Activated CD4-positive, alpha-beta T cell treated with anti-CD3 and anti-CD28 coated beads, Interleukin-2, amount 50 U/mL, for 48 hours (primary cell): Measurements from ENCODE around the gene ZMYND12.
"Not testable (repeated sequence)": the region's sequence is repeated elsewhere in the genome, so short reads cannot be mapped to it uniquely, and the experiment has no call there.

Source experiments
- DNase-seq, 2 experiments: peaks; one replicate each; pipeline ENCODE4 v3.0.0-alpha.2; 2020

Gene ZMYND12, protein sequence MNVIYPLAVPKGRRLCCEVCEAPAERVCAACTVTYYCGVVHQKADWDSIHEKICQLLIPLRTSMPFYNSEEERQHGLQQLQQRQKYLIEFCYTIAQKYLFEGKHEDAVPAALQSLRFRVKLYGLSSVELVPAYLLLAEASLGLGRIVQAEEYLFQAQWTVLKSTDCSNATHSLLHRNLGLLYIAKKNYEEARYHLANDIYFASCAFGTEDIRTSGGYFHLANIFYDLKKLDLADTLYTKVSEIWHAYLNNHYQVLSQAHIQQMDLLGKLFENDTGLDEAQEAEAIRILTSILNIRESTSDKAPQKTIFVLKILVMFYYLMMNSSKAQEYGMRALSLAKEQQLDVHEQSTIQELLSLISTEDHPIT

GRCh38 chr1:42456010-42456753 lies at the start of gene ZMYND12, which contains the start of gene PPCS:
TSS of gene ZMYND12 (minus strand) at chr1:42456022. CDS start at chr1:42455997, 25 bp downstream.
TSS of gene PPCS (plus strand) at chr1:42456543. CDS start at chr1:42456566, 23 bp downstream.
- peak; percentile 92 to 94 for DNase-seq

GRCh38 chr1:42504535-42505128 lies 48.8 kb upstream of the ZMYND12 start:
- DNase-seq, result no peak

DNA sequence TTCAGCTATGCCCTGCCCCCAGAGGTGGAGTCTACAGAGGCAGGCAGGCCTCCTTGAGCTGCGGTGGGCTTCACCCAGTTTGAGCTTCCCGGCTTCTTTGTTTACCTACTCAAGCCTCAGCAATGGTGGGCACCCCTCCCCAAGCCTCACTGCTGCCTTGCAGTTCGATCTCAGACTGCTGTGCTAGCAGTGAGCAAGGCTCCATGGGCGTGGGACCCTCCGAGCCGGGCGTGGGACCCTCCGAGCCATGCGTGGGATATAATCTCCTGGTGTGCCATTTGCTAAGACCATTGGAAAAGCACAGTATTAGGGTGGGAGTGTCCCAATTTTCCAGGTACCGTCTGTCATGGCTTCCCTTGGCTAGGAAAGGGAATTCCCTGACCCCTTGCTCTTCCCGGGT lies 46.2 kb upstream of the ZMYND12 start:
- not testable (repeated sequence) for DNase-seq

GRCh38 chr1:42490237-42490636 lies 34.4 kb upstream of the ZMYND12 start:
- no peak for DNase-seq

DNA sequence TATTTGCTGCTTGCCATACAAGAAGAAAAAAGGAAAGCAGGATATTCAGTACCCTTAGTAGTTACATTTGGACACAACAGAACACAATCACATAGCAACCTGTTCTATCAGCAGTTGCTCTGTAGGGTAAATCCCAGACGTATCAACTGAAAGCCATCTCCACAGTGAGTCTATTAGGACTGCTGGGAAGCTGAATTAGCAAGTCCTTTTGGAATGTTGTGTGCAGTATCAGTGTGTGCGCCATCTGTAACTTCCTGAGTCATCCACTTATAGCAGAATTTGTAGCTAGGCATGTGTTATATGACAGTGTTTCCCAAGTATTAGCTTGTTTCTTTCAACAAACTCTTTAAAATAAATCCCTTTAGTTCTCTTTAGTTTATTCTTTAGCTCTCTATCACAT lies 28.6 kb upstream of the ZMYND12 start:
- DNase-seq, result no peak

DNA sequence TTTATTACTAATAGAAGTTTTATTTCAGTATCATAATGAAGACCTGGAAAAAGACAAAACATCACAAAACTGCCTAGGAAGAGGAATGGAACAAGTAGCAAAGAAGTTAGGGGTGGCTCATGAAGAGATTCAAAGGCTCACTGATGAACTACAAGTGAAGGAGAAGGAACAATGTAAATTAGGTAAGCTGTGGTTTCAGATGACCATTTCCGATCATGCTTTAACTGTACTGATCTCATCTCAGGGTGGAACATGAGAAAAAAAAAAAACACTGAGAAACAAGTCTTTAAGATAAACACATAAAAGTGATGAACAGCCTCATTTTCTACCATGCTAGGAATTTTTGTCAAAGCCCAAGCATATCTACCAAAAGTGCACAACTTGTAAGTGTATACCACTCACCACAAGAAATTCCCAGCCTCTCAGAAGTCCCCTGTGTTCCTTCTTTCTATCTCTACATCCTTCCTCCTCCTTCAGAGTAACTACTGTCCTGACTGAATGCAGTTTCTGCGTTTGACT lies 26.9 kb upstream of the ZMYND12 start:
- no peak for DNase-seq

DNA sequence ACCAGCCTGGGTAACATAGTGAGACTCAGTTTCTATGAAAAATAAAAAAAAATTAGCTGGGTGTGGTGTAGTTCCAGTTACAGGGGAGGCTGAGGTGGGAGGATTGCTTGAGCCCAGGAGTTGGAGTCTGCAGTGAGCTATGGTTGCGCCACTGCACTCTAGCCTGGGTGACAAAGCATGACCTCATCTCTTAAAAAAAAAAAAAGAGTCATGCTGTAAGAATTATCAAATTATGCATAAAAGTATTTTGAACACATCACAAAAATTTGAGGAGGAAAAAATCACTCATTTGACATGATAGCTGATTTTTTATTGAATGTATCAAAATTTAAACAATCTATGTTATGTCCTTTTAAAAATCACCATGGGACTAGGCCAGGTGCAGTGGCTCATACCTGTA lies 25.1 kb upstream of the ZMYND12 start:
- DNase-seq, result no peak

DNA sequence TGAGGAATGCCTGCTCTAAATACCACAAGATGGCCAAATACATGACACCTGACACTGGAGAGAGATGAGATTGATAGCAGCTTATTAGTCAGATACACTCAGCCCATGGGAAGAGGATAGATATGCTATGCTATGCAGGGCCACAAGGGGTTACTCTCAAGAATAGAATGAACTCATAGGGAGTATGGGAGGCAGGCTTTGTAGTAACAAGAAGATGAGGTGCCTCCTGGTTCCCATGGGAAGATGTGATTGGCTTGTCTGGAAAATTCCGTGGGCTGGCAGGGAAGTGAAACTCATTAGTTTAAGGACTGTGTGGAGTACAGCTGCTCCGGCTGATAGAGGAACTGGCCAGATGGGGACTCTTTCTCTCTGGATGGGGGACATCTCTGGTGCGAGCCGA lies 23.8 kb upstream of the ZMYND12 start:
- no peak for DNase-seq

- no peak for DNase-seq
Observed at GRCh38 chr1:42477775-42478174, 22.0 kb upstream of the ZMYND12 start.

DNA sequence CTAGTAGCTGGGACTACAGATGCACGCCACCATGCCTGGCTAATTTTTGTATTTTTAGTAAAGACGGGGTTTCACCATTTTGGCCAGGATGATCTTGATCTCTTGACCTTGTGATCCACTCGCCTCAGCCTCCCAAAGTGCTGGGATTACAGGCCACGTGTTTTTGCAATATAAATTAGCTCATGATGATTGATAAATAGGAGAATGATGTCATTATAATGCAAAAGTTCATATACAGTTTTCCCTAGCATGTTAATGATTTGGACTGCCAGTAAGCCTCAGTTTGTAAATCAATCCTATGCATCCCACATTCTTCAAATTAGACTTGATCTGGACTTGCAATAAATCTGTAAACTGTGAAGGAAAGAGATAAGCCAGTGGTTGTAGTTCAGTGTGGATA lies 21.5 kb upstream of the ZMYND12 start:
- DNase-seq, result not testable (repeated sequence)

GRCh38 chr1:42476605-42477004 lies 20.8 kb upstream of the ZMYND12 start:
- DNase-seq, result no peak

GRCh38 chr1:42469727-42470126 lies 13.9 kb upstream of the ZMYND12 start:
- no peak for DNase-seq

GRCh38 chr1:42466030-42466429 lies 10.2 kb upstream of the ZMYND12 start:
- no peak for DNase-seq

DNA sequence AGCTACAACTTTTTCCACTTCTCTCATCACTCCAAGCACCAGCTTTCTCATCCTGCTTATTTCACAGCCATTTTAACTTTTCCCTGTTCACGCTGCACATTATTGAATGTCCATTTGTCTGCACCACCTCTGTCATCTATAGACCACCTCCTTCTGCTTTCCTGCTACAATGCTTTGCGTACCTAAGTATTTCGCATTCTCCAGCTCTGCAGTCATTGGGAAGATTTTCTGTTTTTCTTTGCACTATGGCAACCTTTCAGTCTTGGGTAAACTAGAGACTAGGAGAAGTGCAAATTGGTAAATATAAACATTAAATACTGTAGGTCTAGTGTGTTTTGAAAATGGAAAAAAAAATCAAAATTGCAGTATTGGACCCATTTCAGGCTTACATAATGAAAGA lies 8.1 kb upstream of the ZMYND12 start:
- DNase-seq, result no peak

- peak; percentile 93 to 95 for DNase-seq
Observed at GRCh38 chr1:42462828-42463763, 7.3 kb upstream of the ZMYND12 start, which contains the start of gene CCDC30. TSS of gene CCDC30 (plus strand) at chr1:42463286. CDS start at chr1:42480552, 17,266 bp downstream.

DNA sequence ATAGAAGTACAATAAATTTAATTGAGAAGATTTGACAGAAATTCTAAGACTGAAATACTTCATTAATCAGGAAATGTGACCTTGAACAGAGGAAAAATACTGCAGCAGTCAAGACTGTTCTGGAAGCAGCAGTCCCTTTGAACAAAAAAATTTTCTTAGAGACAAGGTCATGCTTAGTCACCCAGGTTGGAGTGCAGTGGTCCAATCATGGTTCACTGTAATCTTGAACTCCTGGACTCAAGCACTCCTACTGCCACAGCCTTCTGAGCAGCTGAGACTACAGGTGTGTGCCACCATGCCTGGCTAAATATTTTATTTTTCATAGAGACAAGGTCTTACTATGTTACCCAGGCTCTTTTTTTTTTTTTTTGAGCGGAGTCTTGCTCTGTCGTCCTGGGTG lies 5.4 kb upstream of the ZMYND12 start:
- no peak for DNase-seq

DNA sequence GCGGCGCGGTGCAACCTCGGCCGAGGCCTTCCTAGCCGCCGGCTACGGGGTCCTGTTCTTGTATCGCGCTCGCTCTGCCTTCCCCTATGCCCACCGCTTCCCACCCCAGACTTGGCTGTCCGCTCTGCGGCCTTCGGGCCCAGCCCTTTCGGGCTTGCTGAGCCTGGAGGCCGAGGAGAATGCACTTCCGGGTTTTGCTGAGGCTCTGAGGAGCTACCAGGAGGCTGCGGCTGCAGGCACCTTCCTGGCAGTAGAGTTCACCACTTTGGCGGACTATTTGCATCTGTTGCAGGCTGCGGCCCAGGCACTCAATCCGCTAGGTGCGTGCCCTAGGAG lies 900 bp upstream of the ZMYND12 start:
- peak; percentile 55 to 68 for DNase-seq

DNA sequence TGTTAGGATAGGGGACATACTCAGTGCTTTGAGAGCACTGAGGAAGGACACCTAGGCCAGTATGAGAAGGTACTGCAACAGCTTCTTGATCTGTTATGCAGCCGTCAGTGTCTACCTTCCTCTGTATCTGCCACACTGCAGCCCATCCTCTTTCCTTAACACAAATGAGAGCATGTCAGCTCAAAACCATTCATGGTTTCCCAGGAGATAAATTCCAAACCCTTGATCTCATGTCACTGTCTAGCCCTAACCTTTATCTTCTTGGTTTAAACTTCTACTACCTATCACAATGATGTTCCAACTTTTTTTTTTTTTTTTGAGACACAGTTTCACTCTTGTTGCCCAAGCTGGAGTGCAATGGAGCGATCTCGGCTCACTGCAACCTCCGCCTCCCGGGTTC lies 1.4 kb downstream of the ZMYND12 start:
- DNase-seq, result no peak

DNA sequence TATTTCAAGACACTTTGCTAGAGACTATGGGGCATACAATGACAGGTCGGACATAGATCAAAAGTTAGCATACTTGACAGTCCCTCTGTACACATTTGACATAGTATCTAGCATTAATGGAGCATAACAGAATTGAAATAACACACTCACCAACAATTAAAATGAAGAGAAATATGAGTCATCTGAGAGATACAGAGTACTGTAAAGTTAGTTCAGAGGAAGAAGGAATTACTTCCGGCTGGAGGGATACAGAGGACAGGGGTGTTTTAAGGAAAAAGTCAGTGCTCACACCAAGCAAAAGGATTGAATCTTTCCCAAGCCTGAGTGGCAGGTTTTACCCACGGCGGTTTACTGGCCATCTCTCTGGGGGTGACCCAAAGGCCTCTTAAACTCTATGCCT lies 2.4 kb downstream of the ZMYND12 start:
- DNase-seq, result no peak

GRCh38 chr1:42450061-42450460 lies 5.8 kb downstream of the ZMYND12 start:
- no peak for DNase-seq

- DNase-seq, result no peak
Observed at GRCh38 chr1:42449256-42449655, 6.6 kb downstream of the ZMYND12 start.

DNA sequence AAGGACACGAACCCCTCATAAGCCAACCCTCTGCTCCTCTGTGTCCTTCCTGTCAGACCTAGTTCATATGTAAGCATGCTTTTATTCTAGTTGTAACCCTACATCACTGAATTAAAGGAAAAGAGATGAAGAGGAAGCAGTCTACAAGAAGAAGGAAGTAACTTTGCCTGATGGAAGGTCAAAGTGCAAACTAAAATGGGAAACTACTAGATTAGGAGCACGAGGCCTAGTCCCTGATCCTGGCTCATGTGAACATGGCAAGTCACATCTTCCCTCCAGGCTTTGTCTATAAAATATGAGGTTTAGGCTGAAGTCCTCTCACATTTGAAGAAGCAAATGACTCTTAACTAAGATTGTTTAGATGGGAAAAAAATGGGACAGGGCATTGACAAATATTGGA lies 13.2 kb downstream of the ZMYND12 start:
- no peak for DNase-seq
